Measurements from ENCODE around the gene ATAT1. TPM values are rescaled to one million over a fixed set of nuclear protein-coding genes. Genes with fewer than 3 reads are reported as not detected.

Gene ATAT1
- total and polyA plus RNA-seq, 2 of the 13 experiments (the other 11 are each of a cell fraction or from before 2014, with no cell fraction given) = 9.2 to 23.6 TPM

- TF ChIP-seq REPIN1 (CRISPR knock-in tag; IDR thresholded peaks at IDR 0.05; ENCODE audit: borderline replicate concordance, low read depth) (no peak; the same call in none of the 2 replicates), ZNF546 (CRISPR knock-in tag; conservative IDR thresholded peaks at IDR 0.05) (peak; percentile 20; the same call in 1 of the 2 replicates), NFYB (CRISPR knock-in tag; IDR thresholded peaks at IDR 0.05) (peak; percentile 42; the same call in 1 of the 2 replicates), ZC3H4 (CRISPR knock-in tag; IDR thresholded peaks at IDR 0.05; ENCODE audit: borderline replicate concordance) (no peak), ZNF841 (CRISPR knock-in tag; IDR thresholded peaks at IDR 0.05; ENCODE audit: borderline replicate concordance) (no peak), SPEN (CRISPR knock-in tag; IDR thresholded peaks at IDR 0.05; ENCODE audit: low read depth) (peak; percentile 90), DMAP1 (CRISPR knock-in tag; IDR thresholded peaks at IDR 0.05) (peak; percentile 98), ZNF234 (CRISPR knock-in tag; conservative IDR thresholded peaks at IDR 0.05) (no peak), HNRNPH1 (optimal IDR thresholded peaks at IDR 0.05; ENCODE audit: low read depth, low read length) (no peak), MAFK (conservative IDR thresholded peaks at IDR 0.05 in 1 of 2, IDR thresholded peaks at IDR 0.05 in 1 of 2; ENCODE audit: low read length in 2 of 2) (peak; percentile 57 to 60), ATAD3A (CRISPR knock-in tag; IDR thresholded peaks at IDR 0.05) (no peak), ZNF468 (CRISPR knock-in tag; IDR thresholded peaks at IDR 0.05) (no peak), ATF2 (CRISPR knock-in tag; IDR thresholded peaks at IDR 0.05) (0 out of 2 replicates have a peak, but pooled peaks have one; percentile 19), CHD4 (IDR thresholded peaks at IDR 0.05; ENCODE audit: borderline replicate concordance, low read length) (no peak), ZNF124 (CRISPR knock-in tag; IDR thresholded peaks at IDR 0.05) (no peak), RAD51 (IDR thresholded peaks at IDR 0.05; ENCODE audit: borderline replicate concordance) (no peak), ZNF879 (CRISPR knock-in tag; IDR thresholded peaks at IDR 0.05) (no peak), HES4 (CRISPR knock-in tag; IDR thresholded peaks at IDR 0.05; ENCODE audit: borderline replicate concordance) (peak; percentile 74; the same call in 1 of the 2 replicates), ZBTB39 (CRISPR knock-in tag; IDR thresholded peaks at IDR 0.05) (no peak), HCFC1 (IDR thresholded peaks at IDR 0.05; ENCODE audit: low read depth, low read length) (0 out of 2 replicates have a peak, but pooled peaks have one; percentile 10), ZNF143 (CRISPR knock-in tag; IDR thresholded peaks at IDR 0.05) (no peak), GZF1 (CRISPR knock-in tag; IDR thresholded peaks at IDR 0.05) (peak; percentile 62; the same call in 1 of the 2 replicates), ZBTB2 (CRISPR knock-in tag; IDR thresholded peaks at IDR 0.05; ENCODE audit: low read depth) (no peak), XBP1 (CRISPR knock-in tag; IDR thresholded peaks at IDR 0.05) (no peak), YEATS4 (CRISPR knock-in tag; IDR thresholded peaks at IDR 0.05; ENCODE audit: borderline replicate concordance) (peak; percentile 98)
Observed at GRCh38 chr6:30617565-30618269, 9.0 kb upstream of the ATAT1 start, which contains the start of gene MRPS18B (continued).
